ENCODE data around the gene LIPA.
"Not testable (repeated sequence)": the region's sequence is repeated elsewhere in the genome, so short reads cannot be mapped to it uniquely, and the experiment has no call there.

LIPA gene

GRCh38 chr10:89269433-89270152 lies 18.0 kb upstream of the LIPA start:
- no peak for DNase-seq

- no peak for DNase-seq
Measured at GRCh38 chr10:89266721-89267453, 15.3 kb upstream of the LIPA start.

- DNase-seq, result no peak
Measured at GRCh38 chr10:89263531-89263930, 12.0 kb upstream of the LIPA start.

GRCh38 chr10:89263091-89263490 lies 11.5 kb upstream of the LIPA start:
- no peak for DNase-seq

- DNase-seq, result no peak
Measured at GRCh38 chr10:89262086-89263051, 10.8 kb upstream of the LIPA start.

- DNase-seq, result no peak
Measured at GRCh38 chr10:89258881-89259280, 7.3 kb upstream of the LIPA start.

- no peak for DNase-seq
Measured at GRCh38 chr10:89257581-89257980, 6.0 kb upstream of the LIPA start.

GRCh38 chr10:89256962-89257361 lies 5.4 kb upstream of the LIPA start:
- no peak for DNase-seq

GRCh38 chr10:89256340-89256739 lies 4.8 kb upstream of the LIPA start:
- DNase-seq, result no peak

GRCh38 chr10:89255793-89256192 lies 4.2 kb upstream of the LIPA start:
- DNase-seq, result no peak

GRCh38 chr10:89255091-89255579 lies 3.6 kb upstream of the LIPA start:
- DNase-seq, result not testable (repeated sequence)

GRCh38 chr10:89252225-89252585 lies 630 bp upstream of the LIPA start:
- no peak for DNase-seq

GRCh38 chr10:89250865-89251408 lies 638 bp downstream of the LIPA start:
- DNase-seq, result no peak

GRCh38 chr10:89248990-89249389 lies 2.6 kb downstream of the LIPA start:
- DNase-seq, result no peak

GRCh38 chr10:89247623-89248022 lies 4.0 kb downstream of the LIPA start:
- DNase-seq, result not testable (repeated sequence)

GRCh38 chr10:89245802-89246201 lies 5.8 kb downstream of the LIPA start:
- DNase-seq, result no peak

- DNase-seq, result no peak
Measured at GRCh38 chr10:89242840-89243568, 8.6 kb downstream of the LIPA start.

GRCh38 chr10:89242345-89242684 lies 9.3 kb downstream of the LIPA start:
- no peak for DNase-seq

- no peak for DNase-seq
Measured at GRCh38 chr10:89241486-89242344, 9.9 kb downstream of the LIPA start.

GRCh38 chr10:89241026-89241425 lies 10.5 kb downstream of the LIPA start:
- DNase-seq, result no peak

GRCh38 chr10:89240519-89240918 lies 11.1 kb downstream of the LIPA start:
- DNase-seq, result no peak
